Measurements from ENCODE around the gene ZNF841. TPM values are rescaled to one million over a fixed set of nuclear protein-coding genes. Genes with fewer than 3 reads are reported as not detected.

Gene ZNF841
- total and polyA plus RNA-seq, 2 donors (not counting 3 experiments of a cell fraction or from before 2014, with no cell fraction given): 5.2 to 17.7 TPM

GRCh38 chr19:52028780-52029123 lies 66.8 kb downstream of the ZNF841 start:
- H3K27me3 ChIP-seq (ENCODE audit: control insufficient read depth in 2 of 2, insufficient read depth in 2 of 2, low read length in 2 of 2): no peaks in the 10 kb centered on the region
- H3K36me3 ChIP-seq (ENCODE audit: control insufficient read depth in 2 of 2, extremely low read depth in 1 of 2, insufficient read depth in 2 of 2, low read length in 2 of 2): peaks cover 0 to 3% of the 10 kb centered on the region in 2 experiments
- H3K4me3 ChIP-seq (replicated peaks in 1 of 3; ENCODE audit: insufficient read depth in 1 of 3, low read depth in 1 of 3, low read length in 3 of 3): peak overlapping the region; percentile 59 to 90 (median 87)
- peak overlapping the region; percentile 99 for H2AFZ ChIP-seq (ENCODE audit: low read depth, low read length)
- peak overlapping the region; percentile 93 for H3K27ac ChIP-seq (ENCODE audit: insufficient read depth, low read depth, low read length)
- POLR2A ChIA-PET: interaction anchor here (0.9 to 1.1 kb wide), 3 partner anchors 20 to 161 kb away, joined by 3 to 5 read pairs (median 4); partner anchors contain the start of genes PPP2R1A, ZNF432 and ZNF615
- no peak for FAIRE-seq
- H3K79me2 ChIP-seq (ENCODE audit: control insufficient read depth, insufficient read depth, low read length): peaks cover 10% of the 10 kb centered on the region
- no peaks in the 10 kb centered on the region for H3K9me1 ChIP-seq (replicated peaks; ENCODE audit: control insufficient read depth, extremely low read depth, insufficient read depth, low read length)
- intact Hi-C loops (cut with micrococcal nuclease) (loop anchor here (1.0 to 5.0 kb wide), 7 partner anchors 20 to 209 kb away; partner anchors contain the start of genes PPP2R1A, ZNF350, ZNF432 and ZNF613), dilution Hi-C loops (cut with MboI; ENCODE audit: extremely low pct_ligation_motif_present, low sequenced_read_pairs) (no loop called here)
- BruUV-seq (replicated peaks): no TSS peak
- peaks cover 8% of the 10 kb centered on the region for H3K9me3 ChIP-seq (replicated peaks; ENCODE audit: control insufficient read depth, insufficient read depth, low read length)
- TF ChIP-seq POLR2AphosphoS5 (IDR thresholded peaks at IDR 0.05; ENCODE audit: insufficient read depth, low read depth, low read length): no peak
- no peak for TF ChIP-seq POLR2A (IDR thresholded peaks at IDR 0.05; ENCODE audit: low read depth, low read length)
- TF ChIP-seq CTCF (IDR thresholded peaks at IDR 0.05; ENCODE audit: extremely low read depth in 1 of 2, insufficient read depth in 1 of 2, low read depth in 1 of 2, low read length in 2 of 2): no peak
- no peak for TF ChIP-seq JUN (IDR thresholded peaks at IDR 0.05; ENCODE audit: borderline replicate concordance, insufficient read depth, insufficient read length, low read depth)
- no peak for TF ChIP-seq GATA2 (IDR thresholded peaks at IDR 0.05; ENCODE audit: insufficient read depth, insufficient read length, low read depth, low read length)
- no peak for TF ChIP-seq MYC (IDR thresholded peaks at IDR 0.05; ENCODE audit: low read depth, low read length)
- TF ChIP-seq FOS (IDR thresholded peaks at IDR 0.05; ENCODE audit: borderline replicate concordance, insufficient read depth, low read length): no peak
- TF ChIP-seq MAX (IDR thresholded peaks at IDR 0.05; ENCODE audit: insufficient read depth, insufficient read length): no peak
- no peak for TF ChIP-seq EZH2 (IDR thresholded peaks at IDR 0.05; ENCODE audit: borderline replicate concordance, low read depth, low read length, severe bottlenecking)
- peaks cover 6% of the 10 kb centered on the region for H3K4me1 ChIP-seq (ENCODE audit: control insufficient read depth, extremely low read depth, insufficient read depth, low read length)
- CTCF ChIA-PET: no interaction called here
- peak overlapping the region; percentile 95 for H3K9ac ChIP-seq (replicated peaks; ENCODE audit: extremely low read depth, insufficient read depth, low read length)
- no peak for DNase-seq (ENCODE audit: low read depth, low spot score)
- no peaks in the 10 kb centered on the region for H4K20me1 ChIP-seq (replicated peaks; ENCODE audit: control insufficient read depth, extremely low read depth, insufficient read depth, low read length)
- peak overlapping the region; percentile 95 for H3K4me2 ChIP-seq (ENCODE audit: insufficient read depth, low read length)
